T-helper 17 cell (primary cell): ENCODE data around the gene ANKRD44. TPM values are rescaled to one million over a fixed set of nuclear protein-coding genes. Genes with fewer than 3 reads are reported as not detected.
A peak's percentile ranks its signal among the peaks of the same experiment; 100 is the strongest.
"Not testable (repeated sequence)": the region's sequence is repeated elsewhere in the genome, so short reads cannot be mapped to it uniquely, and the experiment has no call there.

ENCODE experiments used
- ATAC-seq: fragments of 150-1000 bp; cut with Tn5 transposase; 2 replicates; pipeline ENCODE4 v1.10.0; 2021; ENCODE audit warnings: mild to moderate bottlenecking, moderate library complexity
- DNase-seq, 3 donors: peaks; one replicate each; pipeline versions ENCODE4 v3.0.0 to v3.0.0-alpha.2; 2020 to 2021
- H3K9me3 ChIP-seq: one replicate; pipeline ENCODE4 v1.7.0; 2013; ENCODE audit warnings: low read length, mild to moderate bottlenecking; ENCODE audit not compliant: control insufficient read depth, poor library complexity, severe bottlenecking
- H3K27ac Mint-ChIP-seq: one replicate; pipeline ENCODE4 v1.8.0; 2022; ENCODE audit warnings: mild to moderate bottlenecking, moderate library complexity, mixed read lengths
- H3K27me3 Mint-ChIP-seq: one replicate; pipeline ENCODE4 v1.8.0; 2022; ENCODE audit warnings: mixed read lengths
- H3K36me3 Mint-ChIP-seq: one replicate; pipeline ENCODE4 v1.8.0; 2022; ENCODE audit warnings: low read depth, mixed read lengths
- H3K4me1 Mint-ChIP-seq: one replicate; pipeline ENCODE4 v1.8.0; 2022; ENCODE audit warnings: mild to moderate bottlenecking, mixed read lengths
- H3K4me3 Mint-ChIP-seq: one replicate; pipeline ENCODE4 v1.8.0; 2022; ENCODE audit warnings: mild to moderate bottlenecking, moderate library complexity, mixed read lengths
- total RNA-seq, 4 donors: library from RNA in 2 of 4; stranded (reverse) in 2 of 4; gene quantifications; one replicate each; pipeline ENCODE4 v1.2.3 and lab custom pipeline; 2022 to 2026

Gene ANKRD44
- total RNA-seq, 2 donors from 2014 or later, result 232 to 246 TPM

- Mint-ChIP-seq H3K4me1 (peaks cover 78% of the 10 kb centered on the region), H3K36me3 (peaks cover 17% of the 10 kb centered on the region), H3K4me3 (peak overlapping the region; percentile 68), H3K27me3 (no peaks in the 10 kb centered on the region), H3K27ac (peak overlapping the region; percentile 99)
- no peaks in the 10 kb centered on the region for H3K9me3 ChIP-seq
- ATAC-seq, result no peak
- no peak for DNase-seq
Observed at GRCh38 chr2:197296835-197297234, 13.7 kb downstream of the ANKRD44 start.

- DNase-seq, result no peak
- Mint-ChIP-seq H3K36me3 (peaks cover 9% of the 10 kb centered on the region), H3K27ac (peak overlapping the region; percentile 99)
Observed at GRCh38 chr2:197294260-197294659, 16.3 kb downstream of the ANKRD44 start.

GRCh38 chr2:197293252-197294007, 17.1 kb downstream of the ANKRD44 start:
- no peaks in the 10 kb centered on the region for H3K9me3 ChIP-seq
- ATAC-seq (peak; percentile 79), DNase-seq (no peak)
- H3K4me3 Mint-ChIP-seq, result peak overlapping the region; percentile 86
- peaks cover 6% of the 10 kb centered on the region for H3K36me3 Mint-ChIP-seq
- peaks cover 69% of the 10 kb centered on the region for H3K4me1 Mint-ChIP-seq
- peak overlapping the region; percentile 99 for H3K27ac Mint-ChIP-seq
- H3K27me3 Mint-ChIP-seq, result no peaks in the 10 kb centered on the region

More at GRCh38 chr2:197294260-197294659, 16.3 kb downstream of the ANKRD44 start:
- ATAC-seq, result peak; percentile 64
- Mint-ChIP-seq H3K4me3 (peak overlapping the region; percentile 86), H3K27me3 (no peaks in the 10 kb centered on the region), H3K4me1 (peaks cover 70% of the 10 kb centered on the region)
- H3K9me3 ChIP-seq, result no peaks in the 10 kb centered on the region

GRCh38 chr2:197292619-197293018, 18.0 kb downstream of the ANKRD44 start:
- H3K27ac Mint-ChIP-seq, result peak overlapping the region; percentile 99
- ATAC-seq (no peak), DNase-seq (no peak)
- H3K9me3 ChIP-seq, result no peaks in the 10 kb centered on the region
- peaks cover 4% of the 10 kb centered on the region for H3K36me3 Mint-ChIP-seq
- peaks cover 70% of the 10 kb centered on the region for H3K4me1 Mint-ChIP-seq
- no peaks in the 10 kb centered on the region for H3K27me3 Mint-ChIP-seq
- H3K4me3 Mint-ChIP-seq, result peak overlapping the region; percentile 86

GRCh38 chr2:197287596-197287932, 23.0 kb downstream of the ANKRD44 start:
- Mint-ChIP-seq H3K4me1 (peaks cover 59% of the 10 kb centered on the region), H3K27ac (peak overlapping the region; percentile 99), H3K4me3 (peak overlapping the region; percentile 91)
- DNase-seq, H3K36me3 Mint-ChIP-seq, ATAC-seq, H3K27me3 Mint-ChIP-seq, H3K9me3 ChIP-seq: not testable (repeated sequence)

GRCh38 chr2:197286805-197287595, 23.6 kb downstream of the ANKRD44 start:
- DNase-seq, result no peak
- peak; percentile 95 for ATAC-seq
- Mint-ChIP-seq H3K27me3 (no peaks in the 10 kb centered on the region), H3K4me1 (peaks cover 57% of the 10 kb centered on the region), H3K27ac (peak overlapping the region; percentile 99), H3K36me3 (peaks cover 4% of the 10 kb centered on the region), H3K4me3 (peak overlapping the region; percentile 91)
- H3K9me3 ChIP-seq, result no peaks in the 10 kb centered on the region

- H3K27me3 Mint-ChIP-seq, result no peaks in the 10 kb centered on the region
- H3K4me1 Mint-ChIP-seq, result peaks cover 66% of the 10 kb centered on the region
- peak overlapping the region; percentile 99 for H3K27ac Mint-ChIP-seq
- H3K4me3 Mint-ChIP-seq, result peak overlapping the region; percentile 12
- H3K9me3 ChIP-seq, result no peaks in the 10 kb centered on the region
- no peak for ATAC-seq
- peaks cover 2% of the 10 kb centered on the region for H3K36me3 Mint-ChIP-seq
- no peak for DNase-seq
Observed at GRCh38 chr2:197285361-197285760, 25.2 kb downstream of the ANKRD44 start.

- H3K36me3 Mint-ChIP-seq, result peaks cover 4% of the 10 kb centered on the region
- peak overlapping the region; percentile 12 for H3K4me3 Mint-ChIP-seq
- no peaks in the 10 kb centered on the region for H3K27me3 Mint-ChIP-seq
- H3K9me3 ChIP-seq, result no peaks in the 10 kb centered on the region
- H3K27ac Mint-ChIP-seq, result peak overlapping the region; percentile 99
- H3K4me1 Mint-ChIP-seq, result peaks cover 66% of the 10 kb centered on the region
- no peak for ATAC-seq
- no peak for DNase-seq
Observed at GRCh38 chr2:197284956-197285355, 25.6 kb downstream of the ANKRD44 start.

- no peaks in the 10 kb centered on the region for H3K27me3 Mint-ChIP-seq
- ATAC-seq (no peak), DNase-seq (no peak)
- peaks cover 70% of the 10 kb centered on the region for H3K4me1 Mint-ChIP-seq
- H3K27ac Mint-ChIP-seq, result peak overlapping the region; percentile 99
- peak overlapping the region; percentile 41 for H3K4me3 Mint-ChIP-seq
- H3K9me3 ChIP-seq, result no peaks in the 10 kb centered on the region
- H3K36me3 Mint-ChIP-seq, result peaks cover 5% of the 10 kb centered on the region
Observed at GRCh38 chr2:197281421-197281820, 29.2 kb downstream of the ANKRD44 start.

GRCh38 chr2:197280015-197280702, 30.4 kb downstream of the ANKRD44 start:
- ATAC-seq (peak; percentile 55), DNase-seq (no peak)
- H3K27me3 Mint-ChIP-seq, result no peaks in the 10 kb centered on the region
- H3K36me3 Mint-ChIP-seq, result peaks cover 5% of the 10 kb centered on the region
- H3K4me3 Mint-ChIP-seq, result peak overlapping the region; percentile 74
- H3K27ac Mint-ChIP-seq, result peak overlapping the region; percentile 99
- H3K9me3 ChIP-seq, result no peaks in the 10 kb centered on the region
- peaks cover 68% of the 10 kb centered on the region for H3K4me1 Mint-ChIP-seq

GRCh38 chr2:197278799-197279763, 31.5 kb downstream of the ANKRD44 start:
- no peak for ATAC-seq

GRCh38 chr2:197277794-197278193, 32.8 kb downstream of the ANKRD44 start:
- Mint-ChIP-seq H3K36me3 (peaks cover 7% of the 10 kb centered on the region), H3K4me1 (peaks cover 65% of the 10 kb centered on the region), H3K27me3 (no peaks in the 10 kb centered on the region), H3K4me3 (peak overlapping the region; percentile 41), H3K27ac (peak overlapping the region; percentile 99)
- ATAC-seq (no peak), DNase-seq (no peak)
- H3K9me3 ChIP-seq, result no peaks in the 10 kb centered on the region

More at GRCh38 chr2:197278799-197279763, 31.5 kb downstream of the ANKRD44 start:
- Mint-ChIP-seq H3K4me3 (peak overlapping the region; percentile 74), H3K4me1 (peaks cover 70% of the 10 kb centered on the region), H3K27ac (peak overlapping the region; percentile 99), H3K36me3 (peaks cover 7% of the 10 kb centered on the region), H3K27me3 (no peaks in the 10 kb centered on the region)
- DNase-seq, result no peak
- no peaks in the 10 kb centered on the region for H3K9me3 ChIP-seq
